ENCODE results near the gene ZNF654.
A peak's percentile ranks its signal among the peaks of the same experiment; 100 is the strongest.

The ZNF654 gene

DNA sequence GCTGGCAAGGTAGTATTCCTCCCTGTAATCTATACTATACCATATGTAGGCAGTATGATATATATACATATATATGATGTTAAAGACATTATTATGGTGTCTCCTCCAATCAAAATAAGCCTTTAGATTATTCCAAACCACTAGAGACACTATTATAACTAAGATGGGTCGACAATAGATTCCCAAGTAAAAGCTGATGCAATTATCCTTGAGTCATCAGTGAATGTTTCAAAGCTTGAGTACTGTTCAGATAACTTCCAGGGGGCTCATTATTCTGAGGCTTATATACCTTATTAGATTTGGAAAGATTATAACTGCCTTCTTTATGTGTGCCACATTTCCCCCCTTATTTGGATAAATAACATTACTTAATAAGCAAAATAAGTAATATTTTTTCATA lies 78.8 kb downstream of the ZNF654 start:
- peaks cover 0 to 8% (median 3%) of the 10 kb centered on the region in 10 experiments; a peak in 9 of 20 replicates for H3K4me1 ChIP-seq
- no peak for TF ChIP-seq Cebpa-rat (IDR thresholded peaks at IDR 0.05)

DNA sequence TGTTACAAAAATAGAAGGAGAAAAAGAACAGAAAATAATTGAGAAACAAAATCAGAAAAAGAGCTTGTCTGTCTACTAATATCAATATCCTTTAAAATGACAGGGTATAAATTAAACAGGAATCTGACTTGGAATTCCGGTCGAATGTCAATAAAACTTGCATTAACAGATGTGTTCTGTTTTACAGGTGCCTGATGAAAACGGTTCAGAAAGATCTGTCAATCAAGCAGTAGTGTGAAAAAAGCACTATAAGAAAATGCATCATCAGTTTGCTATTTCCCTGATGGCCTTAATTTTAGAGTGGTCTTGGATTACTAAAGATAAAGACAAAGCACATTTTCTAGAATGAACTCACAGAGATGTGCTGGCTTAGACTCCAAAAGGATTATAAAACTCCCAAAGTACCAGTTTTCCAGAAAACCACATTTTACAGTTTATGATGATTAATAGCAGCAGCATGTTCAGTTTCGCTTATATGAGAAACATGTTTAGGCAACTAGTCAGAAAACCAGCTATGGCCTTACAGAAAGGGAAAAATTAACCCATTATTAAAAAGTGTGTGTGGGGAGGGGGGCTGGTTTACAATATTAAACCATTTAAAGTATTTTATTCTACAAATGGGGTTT lies 82.5 kb downstream of the ZNF654 start:
- Histone ChIP-seq H3K27me3 (no peaks in the 10 kb centered on the region), H3K27ac (no peak overlapping the region), H3K4me2 (no peak overlapping the region), H3K4me1 (no peaks in the 10 kb centered on the region), H3K9ac (no peak overlapping the region), H4K20me1 (no peaks in the 10 kb centered on the region), H3K9me3 (replicated peaks in 1 of 11) (no peaks in the 10 kb centered on the region), H3K36me3 (peaks cover 53 to 64% (median 58%) of the 10 kb centered on the region in 11 experiments), H3K4me3 (no peak overlapping the region)
- no peak for TF ChIP-seq Cebpa-rat (IDR thresholded peaks at IDR 0.05)

More for the DNA sequence above, 78.8 kb downstream of the ZNF654 start:
- Histone ChIP-seq H3K27ac (no peak overlapping the region), H3K27me3 (no peaks in the 10 kb centered on the region), H3K9me3 (replicated peaks in 1 of 11) (no peaks in the 10 kb centered on the region), H3K9ac (no peak overlapping the region), H3K36me3 (peaks cover 82 to 98% (median 92%) of the 10 kb centered on the region in 11 experiments), H3K4me3 (no peak overlapping the region), H4K20me1 (peaks cover 0 to 7% (median 0%) of the 10 kb centered on the region in 11 experiments; a peak in 1 of 22 replicates), H3K4me2 (no peak overlapping the region)

DNA sequence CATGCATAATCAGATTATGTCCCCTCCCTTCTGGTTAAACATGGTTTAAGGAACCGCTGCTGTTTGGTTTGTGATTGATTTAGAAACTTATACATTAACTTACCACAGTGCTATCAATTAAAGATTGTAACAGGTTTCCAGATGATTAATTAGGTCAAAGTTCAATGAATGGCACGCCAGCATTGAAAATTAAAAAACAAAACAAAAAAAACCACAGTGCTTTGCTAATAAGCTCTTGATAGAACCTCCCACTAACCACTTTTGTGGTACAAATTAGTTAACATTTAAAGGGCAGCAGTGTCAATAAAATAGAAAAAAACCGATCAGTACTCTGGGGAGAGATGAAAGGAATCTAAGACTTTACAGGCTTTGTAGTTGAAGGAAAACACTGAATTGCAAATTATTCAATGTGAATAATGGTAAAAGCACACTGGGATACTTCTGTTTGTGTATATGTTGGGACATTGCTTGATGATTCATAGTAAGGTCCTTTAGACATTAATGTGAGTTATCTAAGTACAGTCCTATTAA lies 83.1 kb downstream of the ZNF654 start:
- Histone ChIP-seq H4K20me1 (no peaks in the 10 kb centered on the region), H3K27ac (no peak overlapping the region), H3K9me3 (replicated peaks in 1 of 11) (no peaks in the 10 kb centered on the region), H3K27me3 (no peaks in the 10 kb centered on the region), H3K36me3 (peaks cover 47 to 58% (median 52%) of the 10 kb centered on the region in 11 experiments), H3K4me2 (no peak overlapping the region), H3K4me3 (no peak overlapping the region), H3K9ac (no peak overlapping the region), H3K4me1 (peaks cover 0 to 3% (median 0%) of the 10 kb centered on the region in 10 experiments; a peak in 3 of 20 replicates)
- TF ChIP-seq Cebpa-rat (IDR thresholded peaks at IDR 0.05), result no peak

DNA sequence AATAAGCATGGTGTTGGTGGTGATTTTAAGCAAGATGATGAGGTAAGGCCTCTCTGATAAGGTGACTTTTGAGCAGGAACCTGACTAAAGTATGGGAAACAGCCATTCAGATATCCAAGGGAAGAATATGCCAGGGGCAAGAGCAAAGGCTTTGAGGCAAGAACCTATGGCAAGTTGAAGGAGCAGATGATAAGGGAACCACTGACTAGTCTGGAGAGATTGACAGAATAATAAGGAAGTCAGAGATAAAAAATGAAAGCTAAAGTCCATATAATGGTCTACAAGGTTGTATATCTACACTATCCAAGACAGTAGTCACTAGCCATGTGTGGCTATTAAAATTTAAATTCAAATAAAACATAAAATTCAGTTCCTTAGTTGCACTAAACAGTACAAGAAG lies 88.2 kb downstream of the ZNF654 start:
- Histone ChIP-seq H3K9me3 (replicated peaks in 1 of 11) (no peaks in the 10 kb centered on the region), H3K27me3 (no peaks in the 10 kb centered on the region), H4K20me1 (peaks cover 2 to 12% (median 8%) of the 10 kb centered on the region in 11 experiments; a peak in 15 of 22 replicates), H3K4me2 (peak overlapping the region in 3 of 11 experiments; percentile 22 to 88 (median 79); a peak in 3 of 22 replicates), H3K36me3 (peaks cover 0 to 10% (median 4%) of the 10 kb centered on the region in 11 experiments; a peak in 8 of 22 replicates), H3K27ac (no peak overlapping the region), H3K4me3 (no peak overlapping the region), H3K9ac (no peak overlapping the region), H3K4me1 (peaks cover 18 to 32% (median 23%) of the 10 kb centered on the region in 10 experiments)
- TF ChIP-seq Cebpa-rat (IDR thresholded peaks at IDR 0.05), result no peak

DNA sequence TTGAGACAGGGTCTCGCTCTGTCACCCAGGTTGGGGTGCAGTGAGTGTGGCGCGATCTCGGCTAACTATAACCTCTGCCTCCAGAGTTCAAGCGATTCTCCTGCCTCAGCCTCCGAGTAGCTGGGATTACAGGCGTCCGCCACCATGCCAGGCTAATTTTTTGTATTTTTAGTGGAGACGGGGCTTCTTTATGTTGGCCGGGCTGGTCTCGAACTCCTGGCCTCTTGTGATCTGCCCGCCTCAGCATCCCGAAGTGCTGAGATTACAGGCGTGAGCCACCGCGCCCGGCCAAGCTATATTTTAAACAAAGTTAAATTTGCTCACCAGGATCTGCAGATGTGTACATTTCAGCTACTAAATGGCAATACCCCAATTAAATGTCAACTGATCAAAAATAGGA lies 89.6 kb downstream of the ZNF654 start:
- Histone ChIP-seq H3K4me1 (peaks cover 29 to 45% (median 34%) of the 10 kb centered on the region in 10 experiments), H4K20me1 (peaks cover 7 to 24% (median 18%) of the 10 kb centered on the region in 11 experiments; a peak in 17 of 22 replicates), H3K36me3 (peaks cover 6 to 11% (median 7%) of the 10 kb centered on the region in 11 experiments), H3K4me2 (peak overlapping the region; percentile 79 to 96 (median 91)), H3K4me3 (peak overlapping the region; percentile 75 to 97 (median 90)), H3K9me3 (replicated peaks in 1 of 11) (no peaks in the 10 kb centered on the region), H3K9ac (peak overlapping the region in 10 of 11 experiments; percentile 86 to 98 (median 94); a peak in 18 of 22 replicates), H3K27me3 (no peaks in the 10 kb centered on the region), H3K27ac (peak overlapping the region in 9 of 11 experiments; percentile 84 to 97 (median 93); a peak in 18 of 22 replicates)
- TF ChIP-seq Cebpa-rat (IDR thresholded peaks at IDR 0.05), result no peak

DNA sequence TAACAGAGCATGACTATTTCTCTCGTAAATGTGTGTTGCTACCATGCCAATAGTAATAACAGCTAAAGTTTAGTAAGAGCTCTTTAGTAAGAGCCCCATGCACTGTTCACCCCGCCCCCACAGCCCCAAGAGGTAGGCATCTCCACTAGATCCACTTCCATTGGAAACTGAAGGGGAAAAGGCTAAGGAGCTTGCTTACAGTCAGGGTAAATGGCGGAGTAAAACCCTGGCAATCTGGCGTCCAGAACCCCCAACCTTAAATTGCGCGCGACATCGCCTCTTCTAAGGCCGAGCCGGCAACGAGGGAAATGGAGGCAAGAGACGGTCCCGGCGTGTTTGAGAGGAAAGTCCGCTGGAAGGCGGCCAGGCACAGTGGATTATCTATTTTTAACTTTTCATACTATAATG lies 90.0 kb downstream of the ZNF654 start:
- Histone ChIP-seq H3K4me3 (peak overlapping the region; percentile 75 to 97 (median 90)), H4K20me1 (peaks cover 7 to 29% (median 19%) of the 10 kb centered on the region in 11 experiments; a peak in 17 of 22 replicates), H3K27ac (peak overlapping the region; percentile 84 to 97 (median 94)), H3K9me3 (replicated peaks in 1 of 11) (no peaks in the 10 kb centered on the region), H3K27me3 (no peaks in the 10 kb centered on the region), H3K4me2 (peak overlapping the region; percentile 79 to 96 (median 91)), H3K36me3 (peaks cover 10 to 13% (median 11%) of the 10 kb centered on the region in 11 experiments), H3K4me1 (peaks cover 29 to 50% (median 36%) of the 10 kb centered on the region in 10 experiments), H3K9ac (peak overlapping the region; percentile 86 to 98 (median 94))
- TF ChIP-seq Cebpa-rat (IDR thresholded peaks at IDR 0.05), result no peak

DNA sequence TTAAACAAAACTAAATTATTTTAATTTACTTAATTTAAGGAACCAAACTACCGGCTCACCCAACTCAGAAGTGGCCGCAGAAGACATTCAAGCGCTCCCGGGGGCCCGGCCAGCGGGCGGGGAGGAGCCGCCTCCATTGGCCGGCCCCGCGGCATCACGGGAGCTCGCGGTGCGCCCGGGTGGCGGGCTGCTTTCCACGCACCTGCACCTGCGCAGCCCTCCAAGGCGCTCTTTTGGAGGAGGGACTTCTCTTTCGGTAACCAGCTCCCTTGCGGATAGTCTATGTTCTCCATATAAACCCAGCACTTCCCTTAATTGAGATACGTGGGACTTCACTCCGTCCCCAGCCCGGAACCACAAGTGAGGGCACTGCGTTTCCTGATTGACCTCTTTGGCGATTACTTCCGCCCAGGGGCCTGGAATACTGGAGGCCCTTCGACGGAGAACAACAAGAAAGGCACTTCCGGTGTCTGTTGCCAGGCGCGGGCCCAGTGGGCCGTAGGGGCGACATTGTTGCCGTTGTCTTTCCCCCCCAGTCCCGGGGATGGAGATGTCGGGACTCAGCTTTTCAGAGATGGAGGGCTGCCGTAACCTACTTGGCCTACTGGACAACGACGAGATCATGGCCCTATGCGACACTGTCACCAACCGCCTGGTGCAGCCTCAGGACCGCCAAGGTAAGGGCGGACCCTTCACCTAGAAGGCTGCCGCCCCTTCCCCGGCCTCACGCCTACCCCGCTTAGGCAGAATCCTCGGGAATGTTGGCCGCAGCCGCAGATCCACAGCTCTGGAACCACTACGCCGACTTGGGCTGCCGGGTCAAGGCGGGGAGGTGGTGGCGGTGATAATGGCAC lies 90.7 kb downstream of the ZNF654 start, which contains the start of gene C3orf38:
TSS of gene C3orf38 (plus strand) at position 451 of the 854 bp plus-strand sequence. CDS start at position 545, 94 bp downstream.
- Histone ChIP-seq H3K9ac (peak within 1 kb of the TSS; percentile 86 to 98 (median 94)), H3K27me3 (no peaks in the 10 kb centered on the region), H4K20me1 (peaks cover 7 to 35% (median 22%) of the 10 kb centered on the region in 11 experiments; a peak in 17 of 22 replicates), H3K9me3 (replicated peaks in 1 of 11) (no peaks in the 10 kb centered on the region; a peak in 1 of 22 replicates), H3K4me2 (peak within 1 kb of the TSS; percentile 79 to 99 (median 92)), H3K4me3 (peak within 1 kb of the TSS; percentile 75 to 97 (median 90)), H3K4me1 (peaks cover 29 to 51% (median 36%) of the 10 kb centered on the region in 10 experiments), H3K27ac (peak within 1 kb of the TSS; percentile 84 to 97 (median 94)), H3K36me3 (peaks cover 16 to 19% (median 18%) of the 10 kb centered on the region in 11 experiments)
- no peak for TF ChIP-seq Cebpa-rat (IDR thresholded peaks at IDR 0.05)

DNA sequence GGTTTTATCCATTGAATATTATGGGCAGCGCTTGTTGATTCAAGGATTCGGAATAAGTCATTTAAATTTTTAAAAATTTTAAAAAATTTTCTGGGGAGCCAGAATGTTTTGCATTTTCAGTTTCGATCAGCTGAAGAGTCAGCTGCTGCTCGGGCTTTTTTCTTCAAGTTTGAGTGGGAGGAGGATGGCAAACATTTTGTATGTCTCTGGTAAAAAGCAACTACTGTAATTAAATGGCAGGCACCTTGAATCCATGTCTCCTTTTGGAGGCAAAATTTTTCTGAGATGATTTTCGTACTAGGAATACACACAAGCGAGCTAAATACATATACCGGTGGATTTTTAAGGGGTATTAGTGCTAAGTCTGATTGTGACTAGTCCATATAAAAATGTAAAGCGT lies 91.3 kb downstream of the ZNF654 start:
- H3K27me3 ChIP-seq, result no peaks in the 10 kb centered on the region
- peaks cover 23 to 26% (median 24%) of the 10 kb centered on the region in 11 experiments for H3K36me3 ChIP-seq
- H4K20me1 ChIP-seq, result peaks cover 7 to 41% (median 22%) of the 10 kb centered on the region in 11 experiments; a peak in 17 of 22 replicates
- peak overlapping the region; percentile 86 to 98 (median 94) for H3K9ac ChIP-seq
- H3K4me3 ChIP-seq, result peak overlapping the region; percentile 75 to 97 (median 90)
- peak overlapping the region; percentile 79 to 99 (median 92); a peak in 21 of 22 replicates for H3K4me2 ChIP-seq
- peaks cover 29 to 51% (median 36%) of the 10 kb centered on the region in 10 experiments for H3K4me1 ChIP-seq
- H3K9me3 ChIP-seq (replicated peaks in 1 of 11), result peaks cover 0 to under 1% (median 0%) of the 10 kb centered on the region in 11 experiments; a peak in 2 of 22 replicates
- no peak for TF ChIP-seq Cebpa-rat (IDR thresholded peaks at IDR 0.05)
- H3K27ac ChIP-seq, result peak overlapping the region; percentile 84 to 97 (median 94)
